Measurements from ENCODE around the gene NAXD.
"Not testable (repeated sequence)": the region's sequence is repeated elsewhere in the genome, so short reads cannot be mapped to it uniquely, and the experiment has no call there.

Gene NAXD

DNA sequence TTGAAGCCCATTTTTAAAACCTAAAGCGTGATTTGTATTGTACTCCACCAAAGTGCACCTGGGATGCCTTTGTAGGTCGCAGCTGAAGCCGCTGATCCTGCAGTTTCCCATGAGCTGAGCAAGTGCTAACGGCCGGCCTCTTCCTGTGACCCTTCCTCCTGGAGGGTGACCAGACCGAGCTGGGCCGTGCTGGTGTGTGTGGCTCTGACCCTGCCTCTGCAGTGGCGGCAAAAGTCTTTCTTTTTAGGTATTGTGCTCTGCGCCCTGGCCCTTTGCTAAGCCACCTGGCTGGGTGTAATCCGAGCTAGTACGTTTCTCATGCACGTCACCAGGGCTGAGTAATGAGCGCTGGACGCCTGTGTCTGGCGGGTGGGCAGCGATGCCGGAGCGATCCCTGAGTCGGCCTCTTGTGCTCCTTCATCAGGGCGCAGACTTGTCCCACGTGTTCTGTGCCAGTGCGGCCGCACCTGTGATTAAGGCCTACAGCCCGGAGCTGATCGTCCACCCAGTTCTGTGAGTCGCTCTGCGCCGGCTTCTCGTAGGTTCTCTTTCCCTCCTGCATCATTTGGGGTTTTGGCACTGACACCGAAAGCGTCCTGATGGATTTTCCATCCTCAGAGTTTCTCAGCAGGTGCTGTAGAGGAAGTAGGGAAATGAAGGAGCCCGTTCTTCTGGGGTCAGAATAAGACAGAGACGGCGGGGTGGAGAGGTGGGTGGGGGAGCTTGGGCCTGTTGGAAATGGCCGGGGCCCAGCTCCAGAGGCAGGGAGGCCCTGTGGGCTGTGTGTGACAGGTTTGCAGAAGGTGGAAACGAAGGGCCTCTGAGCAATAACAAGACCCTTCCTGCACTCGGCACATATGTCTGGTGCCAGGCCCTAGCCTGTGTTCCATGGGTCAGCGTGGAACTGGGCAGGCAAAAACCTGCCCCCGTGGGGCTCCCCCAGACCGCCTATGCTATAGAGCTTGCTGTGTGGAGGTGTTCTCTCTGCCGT is 9.7 kb downstream of the NAXD start:
- no peaks in the 10 kb centered on the region for H3K27me3 ChIP-seq (ENCODE audit: control insufficient read depth, insufficient read depth, low read length)
- no peak overlapping the region for H3K27ac ChIP-seq (ENCODE audit: low read length)
- no peak overlapping the region for H3K9ac ChIP-seq (ENCODE audit: low read length)
- no peaks in the 10 kb centered on the region for H3K4me1 ChIP-seq (ENCODE audit: control insufficient read depth, low read depth, low read length)
- no peaks in the 10 kb centered on the region for H3K9me3 ChIP-seq (ENCODE audit: control insufficient read depth, low read depth, low read length)
- H3K36me3 ChIP-seq (ENCODE audit: control insufficient read depth, low read depth, low read length) = peaks cover 11% of the 10 kb centered on the region
- H3K4me3 ChIP-seq (ENCODE audit: low read length) = no peak overlapping the region

DNA sequence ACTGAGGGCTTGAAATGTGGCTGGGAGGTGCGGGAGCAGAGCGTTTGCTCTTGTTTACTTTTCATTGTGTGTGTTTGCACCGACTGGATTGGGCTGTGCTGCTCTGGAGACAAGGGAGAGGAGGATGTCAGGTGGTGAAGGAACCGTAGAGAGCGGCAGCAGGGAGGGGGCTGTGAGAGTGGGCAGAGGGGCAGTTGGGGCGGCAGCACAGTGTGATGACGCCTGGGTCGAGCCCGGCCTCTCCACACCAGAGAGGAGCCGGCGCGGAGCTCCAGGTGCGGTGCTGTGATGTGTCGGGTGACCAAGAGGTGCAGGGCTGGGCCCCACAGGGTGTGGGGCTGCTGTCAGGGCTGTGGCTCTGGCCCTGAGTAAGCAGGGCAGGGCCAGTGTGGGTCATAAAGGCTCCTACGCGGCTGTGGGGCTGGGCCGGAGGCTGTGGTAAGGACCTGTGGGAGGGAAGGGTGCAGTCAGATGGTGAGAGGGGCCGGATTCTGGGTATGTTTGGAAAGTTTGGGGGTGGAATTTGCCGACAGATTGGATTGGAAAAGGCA is 10.5 kb downstream of the NAXD start:
- Histone ChIP-seq H3K9ac (ENCODE audit: low read length) (no peak overlapping the region), H3K36me3 (ENCODE audit: control insufficient read depth, low read depth, low read length) (peaks cover 12% of the 10 kb centered on the region), H3K4me3 (ENCODE audit: low read length) (no peak overlapping the region), H3K27ac (ENCODE audit: low read length) (no peak overlapping the region), H3K9me3 (ENCODE audit: control insufficient read depth, low read depth, low read length) (no peaks in the 10 kb centered on the region), H3K4me1 (ENCODE audit: control insufficient read depth, low read depth, low read length) (no peaks in the 10 kb centered on the region), H3K27me3 (ENCODE audit: control insufficient read depth, insufficient read depth, low read length) (no peaks in the 10 kb centered on the region)

DNA sequence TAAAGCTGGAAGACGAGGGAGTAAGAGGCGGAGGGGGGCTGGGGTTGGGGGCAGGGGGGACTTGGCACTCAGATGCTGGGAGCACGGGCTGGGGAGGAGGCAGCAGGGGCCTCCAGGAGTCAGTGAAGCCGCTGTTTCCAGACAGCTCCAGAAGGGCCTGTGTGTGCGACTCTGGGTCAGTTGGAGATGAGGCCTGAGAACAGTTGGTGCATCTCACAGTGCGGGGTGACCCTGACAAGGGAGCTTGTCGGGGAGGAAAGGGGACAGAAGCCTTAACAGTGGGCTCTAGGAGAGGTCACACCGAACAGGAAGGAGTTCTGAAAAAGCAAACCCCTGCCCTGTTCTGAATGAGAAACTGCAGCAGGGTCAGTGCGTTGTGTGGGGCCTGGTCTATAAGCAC is 11.2 kb downstream of the NAXD start:
- Histone ChIP-seq H3K9ac (ENCODE audit: low read length) (no peak overlapping the region), H3K27ac (ENCODE audit: low read length) (no peak overlapping the region), H3K9me3 (ENCODE audit: control insufficient read depth, low read depth, low read length) (no peaks in the 10 kb centered on the region), H3K36me3 (ENCODE audit: control insufficient read depth, low read depth, low read length) (peaks cover 17% of the 10 kb centered on the region), H3K27me3 (ENCODE audit: control insufficient read depth, insufficient read depth, low read length) (no peaks in the 10 kb centered on the region), H3K4me1 (ENCODE audit: control insufficient read depth, low read depth, low read length) (no peaks in the 10 kb centered on the region), H3K4me3 (ENCODE audit: low read length) (no peak overlapping the region)

DNA sequence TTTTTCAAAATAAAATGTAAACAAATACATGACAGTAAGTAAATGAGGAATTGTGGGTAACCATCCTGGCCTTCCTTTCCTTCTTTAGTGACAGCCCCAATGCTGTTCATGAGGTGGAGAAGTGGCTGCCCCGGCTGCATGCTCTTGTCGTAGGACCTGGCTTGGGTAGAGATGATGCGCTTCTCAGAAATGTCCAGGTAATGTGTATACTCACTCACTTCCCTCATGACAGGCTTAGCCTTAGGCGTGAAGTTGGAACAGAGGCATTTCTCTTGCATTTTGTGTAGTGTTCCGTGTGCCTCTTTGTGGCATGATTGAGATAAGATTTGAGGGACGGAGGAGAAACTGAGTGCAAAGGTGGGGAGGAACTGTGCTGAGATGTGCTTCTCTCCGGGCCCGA is 12.0 kb downstream of the NAXD start:
- Histone ChIP-seq H3K27ac (ENCODE audit: low read length) (no peak overlapping the region), H3K9me3 (ENCODE audit: control insufficient read depth, low read depth, low read length) (no peaks in the 10 kb centered on the region), H3K4me1 (ENCODE audit: control insufficient read depth, low read depth, low read length) (no peaks in the 10 kb centered on the region), H3K36me3 (ENCODE audit: control insufficient read depth, low read depth, low read length) (peaks cover 14% of the 10 kb centered on the region), H3K4me3 (ENCODE audit: low read length) (no peak overlapping the region), H3K27me3 (ENCODE audit: control insufficient read depth, insufficient read depth, low read length) (no peaks in the 10 kb centered on the region), H3K9ac (ENCODE audit: low read length) (no peak overlapping the region)

DNA sequence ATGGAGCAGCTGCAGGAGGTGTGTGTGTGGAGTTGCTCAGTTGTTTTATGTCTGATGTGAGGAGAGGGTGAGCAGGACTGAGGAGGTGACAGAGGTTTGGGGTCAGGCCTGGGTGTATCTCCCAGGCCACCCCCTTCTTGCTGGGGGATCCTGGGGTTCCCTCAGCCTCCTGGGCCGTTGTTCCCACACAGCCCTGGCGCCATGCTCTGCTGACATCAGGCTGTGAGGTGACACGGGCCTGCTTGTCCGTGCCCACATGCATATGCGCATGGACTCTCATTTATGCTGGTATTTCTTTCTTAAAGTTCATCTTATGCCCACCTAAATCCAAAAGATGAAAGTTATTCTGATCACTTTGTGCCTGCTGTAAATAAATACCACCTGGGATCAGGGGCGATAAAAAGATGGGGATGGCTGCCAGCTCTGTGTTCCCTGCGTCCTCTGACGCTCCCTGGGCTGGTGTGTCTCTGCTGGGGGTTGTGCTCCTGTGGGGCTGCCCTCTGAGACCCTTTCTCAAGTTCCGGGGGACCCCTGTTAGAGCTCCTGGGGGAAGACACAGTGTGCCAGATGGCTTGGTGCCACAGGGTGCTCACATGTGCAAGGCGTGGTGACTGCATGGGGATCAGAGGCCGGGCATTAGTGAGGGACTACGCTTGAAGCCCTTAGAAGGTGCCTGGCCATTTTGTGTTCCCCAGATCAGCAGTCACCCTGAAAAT is 12.6 kb downstream of the NAXD start:
- H3K9me3 ChIP-seq (ENCODE audit: control insufficient read depth, low read depth, low read length) = no peaks in the 10 kb centered on the region
- no peaks in the 10 kb centered on the region for H3K27me3 ChIP-seq (ENCODE audit: control insufficient read depth, insufficient read depth, low read length)
- H3K4me3 ChIP-seq (ENCODE audit: low read length) = no peak overlapping the region
- no peak overlapping the region for H3K9ac ChIP-seq (ENCODE audit: low read length)
- no peak overlapping the region for H3K27ac ChIP-seq (ENCODE audit: low read length)
- no peaks in the 10 kb centered on the region for H3K4me1 ChIP-seq (ENCODE audit: control insufficient read depth, low read depth, low read length)
- peaks cover 11% of the 10 kb centered on the region for H3K36me3 ChIP-seq (ENCODE audit: control insufficient read depth, low read depth, low read length)

DNA sequence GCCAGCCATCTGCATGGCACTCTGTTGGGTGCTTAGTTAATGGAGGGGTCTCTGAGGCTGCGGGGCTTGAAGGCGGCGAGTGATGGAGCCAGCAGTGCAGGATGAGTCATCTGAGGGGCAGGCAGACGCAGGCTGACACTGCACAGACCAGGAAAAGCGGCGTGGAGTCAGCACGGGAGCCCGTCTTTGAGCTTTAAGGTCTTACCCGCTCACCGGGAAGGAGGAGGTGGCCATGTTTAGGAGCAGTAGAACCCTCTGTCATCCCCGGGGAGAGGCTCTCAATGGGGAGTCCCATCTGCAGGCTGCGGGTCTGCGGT is 13.1 kb downstream of the NAXD start:
- Histone ChIP-seq H3K27me3 (ENCODE audit: control insufficient read depth, insufficient read depth, low read length) (no peaks in the 10 kb centered on the region), H3K4me3 (ENCODE audit: low read length) (no peak overlapping the region), H3K9ac (ENCODE audit: low read length) (no peak overlapping the region), H3K9me3 (ENCODE audit: control insufficient read depth, low read depth, low read length) (no peaks in the 10 kb centered on the region), H3K4me1 (ENCODE audit: control insufficient read depth, low read depth, low read length) (no peaks in the 10 kb centered on the region), H3K36me3 (ENCODE audit: control insufficient read depth, low read depth, low read length) (peaks cover 11% of the 10 kb centered on the region), H3K27ac (ENCODE audit: low read length) (no peak overlapping the region)

DNA sequence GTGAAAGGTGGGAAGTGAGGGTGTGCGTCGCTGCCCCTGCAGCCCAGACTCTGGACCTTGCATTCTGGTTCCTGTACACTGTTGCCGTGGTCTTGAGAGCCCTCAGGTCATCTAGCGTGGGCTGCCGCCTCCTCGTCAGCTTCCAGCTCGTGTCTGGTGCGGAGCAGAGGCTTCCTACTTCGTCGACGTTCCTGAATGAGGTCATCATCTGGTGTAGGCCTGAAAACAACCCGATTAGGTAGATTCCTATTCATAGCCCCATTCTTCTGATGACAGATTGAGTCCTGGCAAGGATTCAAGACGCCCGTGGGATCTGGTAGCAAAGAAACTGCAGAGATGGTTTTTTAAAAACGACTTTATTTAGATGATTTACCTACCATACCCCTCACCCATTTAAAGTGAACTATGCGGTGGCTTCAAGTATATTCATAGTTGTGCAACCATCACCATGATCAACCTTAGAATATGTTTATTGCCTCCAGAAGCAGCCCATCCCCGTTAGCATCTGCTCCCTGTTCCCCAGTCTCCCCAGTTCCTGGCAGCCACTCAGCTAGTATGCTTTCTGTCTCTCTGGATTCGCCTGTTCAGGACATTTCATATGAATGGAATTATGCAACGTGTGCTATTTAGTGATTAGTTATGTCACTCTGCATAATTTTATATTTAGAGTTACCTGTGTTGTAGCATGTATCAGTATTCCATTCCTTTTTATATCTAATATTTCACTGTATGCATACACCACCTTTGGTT is 13.8 kb downstream of the NAXD start:
- H3K9me3 ChIP-seq (ENCODE audit: control insufficient read depth, low read depth, low read length) = no peaks in the 10 kb centered on the region
- peaks cover 11% of the 10 kb centered on the region for H3K36me3 ChIP-seq (ENCODE audit: control insufficient read depth, low read depth, low read length)

DNA sequence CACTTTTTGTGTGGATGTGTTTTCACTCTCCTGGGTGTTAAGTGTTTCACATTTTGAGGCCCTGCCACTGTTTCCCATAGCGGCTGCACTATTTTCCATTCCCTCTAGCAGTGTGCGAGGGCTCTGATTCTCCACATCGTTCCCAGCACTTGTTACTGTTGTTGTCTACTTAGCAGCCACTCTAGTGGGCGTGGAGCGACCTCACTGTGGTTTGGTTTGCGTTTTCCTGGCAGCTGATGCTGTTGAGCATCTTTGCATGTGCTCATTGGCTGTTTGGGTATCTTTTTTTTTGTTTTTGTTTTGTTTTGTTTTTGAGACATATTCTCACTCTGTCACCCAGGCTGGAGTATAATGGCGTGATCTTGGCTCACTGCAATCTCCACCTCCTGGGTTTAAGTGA is 14.4 kb downstream of the NAXD start:
- H3K4me1 ChIP-seq (ENCODE audit: control insufficient read depth, low read depth, low read length) = no peaks in the 10 kb centered on the region
- H3K4me3 ChIP-seq (ENCODE audit: low read length) = no peak overlapping the region
- no peaks in the 10 kb centered on the region for H3K9me3 ChIP-seq (ENCODE audit: control insufficient read depth, low read depth, low read length)
- no peak overlapping the region for H3K9ac ChIP-seq (ENCODE audit: low read length)
- peaks cover 12% of the 10 kb centered on the region for H3K36me3 ChIP-seq (ENCODE audit: control insufficient read depth, low read depth, low read length)
- no peak overlapping the region for H3K27ac ChIP-seq (ENCODE audit: low read length)
- H3K27me3 ChIP-seq (ENCODE audit: control insufficient read depth, insufficient read depth, low read length) = no peaks in the 10 kb centered on the region

More for the DNA sequence above, 13.8 kb downstream of the NAXD start:
- no peak overlapping the region for H3K4me3 ChIP-seq (ENCODE audit: low read length)
- no peak overlapping the region for H3K9ac ChIP-seq (ENCODE audit: low read length)
- H3K27me3 ChIP-seq (ENCODE audit: control insufficient read depth, insufficient read depth, low read length) = no peaks in the 10 kb centered on the region
- no peaks in the 10 kb centered on the region for H3K4me1 ChIP-seq (ENCODE audit: control insufficient read depth, low read depth, low read length)
- no peak overlapping the region for H3K27ac ChIP-seq (ENCODE audit: low read length)

DNA sequence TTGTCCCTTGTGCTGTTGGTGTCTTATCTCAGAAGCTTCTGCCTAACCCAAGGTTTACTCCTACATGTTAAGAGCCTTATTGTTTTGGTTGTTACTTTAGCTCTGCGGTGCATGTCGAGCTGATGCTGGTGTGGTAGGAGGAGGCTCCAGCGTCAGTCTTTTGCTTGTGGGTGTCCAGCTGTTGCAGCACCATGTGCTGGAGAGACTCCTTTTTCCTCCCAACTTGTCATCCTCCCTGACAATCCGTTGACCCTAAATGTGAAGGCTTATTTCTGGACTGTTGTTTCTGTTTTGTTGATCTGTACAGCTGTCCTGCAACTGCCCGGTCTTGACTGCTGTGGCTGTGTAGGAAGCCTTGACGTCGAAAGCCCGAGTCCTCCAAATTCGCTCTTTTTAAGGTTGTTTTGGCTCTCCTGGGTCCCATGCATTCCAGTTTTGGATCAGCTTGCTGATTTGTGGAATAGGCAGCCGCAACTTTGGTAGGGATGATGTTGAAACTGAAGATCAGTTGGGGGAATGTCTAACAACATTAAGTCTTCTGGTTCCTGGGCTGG is 15.3 kb downstream of the NAXD start:
- H3K9me3 ChIP-seq (ENCODE audit: control insufficient read depth, low read depth, low read length) = no peaks in the 10 kb centered on the region
- H3K36me3 ChIP-seq (ENCODE audit: control insufficient read depth, low read depth, low read length) = peaks cover 17% of the 10 kb centered on the region
- H3K9ac ChIP-seq (ENCODE audit: low read length) = no peak overlapping the region
- no peaks in the 10 kb centered on the region for H3K27me3 ChIP-seq (ENCODE audit: control insufficient read depth, insufficient read depth, low read length)
- no peaks in the 10 kb centered on the region for H3K4me1 ChIP-seq (ENCODE audit: control insufficient read depth, low read depth, low read length)
- no peak overlapping the region for H3K4me3 ChIP-seq (ENCODE audit: low read length)
- H3K27ac ChIP-seq (ENCODE audit: low read length) = no peak overlapping the region

DNA sequence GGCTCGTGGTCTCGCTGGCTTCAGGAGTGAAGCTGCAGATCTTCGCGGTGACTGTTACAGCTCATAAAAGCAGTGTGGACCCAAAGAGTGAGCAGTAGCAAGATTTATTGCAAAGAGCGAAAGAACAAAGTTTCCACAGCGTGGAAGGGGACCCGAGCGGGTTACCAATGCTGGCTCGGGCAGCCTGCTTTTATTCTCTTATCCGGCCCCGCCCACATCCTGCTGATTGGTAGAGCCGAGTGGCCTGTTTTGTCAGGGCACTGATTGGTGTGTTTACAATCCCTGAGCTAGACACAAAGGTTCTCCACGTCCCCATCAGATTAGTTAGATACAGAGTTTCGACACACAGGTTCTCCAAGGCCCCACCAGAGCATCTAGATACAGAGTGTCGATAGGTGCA is 16.9 kb downstream of the NAXD start:
- H3K4me1 ChIP-seq (ENCODE audit: control insufficient read depth, low read depth, low read length); H3K9ac ChIP-seq (ENCODE audit: low read length); H3K4me3 ChIP-seq (ENCODE audit: low read length); H3K9me3 ChIP-seq (ENCODE audit: control insufficient read depth, low read depth, low read length); H3K27ac ChIP-seq (ENCODE audit: low read length); H3K27me3 ChIP-seq (ENCODE audit: control insufficient read depth, insufficient read depth, low read length): not testable (repeated sequence)
- peaks cover 29% of the 10 kb centered on the region for H3K36me3 ChIP-seq (ENCODE audit: control insufficient read depth, low read depth, low read length)

DNA sequence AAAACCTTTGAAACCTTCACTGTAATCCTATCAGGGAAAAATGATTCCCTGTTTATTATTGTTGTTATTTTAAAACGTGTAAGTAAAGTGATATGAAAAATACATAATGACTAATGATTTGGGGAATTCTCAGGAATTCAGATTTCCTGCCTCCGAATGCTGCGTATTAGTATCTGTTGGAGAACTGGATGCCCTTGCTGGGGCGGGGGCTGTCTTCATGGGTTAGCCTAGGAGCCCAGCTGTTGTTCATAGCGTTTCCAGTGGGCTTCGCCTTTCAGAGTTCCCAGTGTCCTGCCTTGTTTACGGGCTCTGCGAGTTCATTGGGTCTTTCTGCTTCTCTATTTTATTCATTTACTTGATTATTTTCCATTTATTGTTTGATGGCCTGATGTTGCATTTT is 18.4 kb downstream of the NAXD start:
- Histone ChIP-seq H3K36me3 (ENCODE audit: control insufficient read depth, low read depth, low read length) (peaks cover 36% of the 10 kb centered on the region), H3K27me3 (ENCODE audit: control insufficient read depth, insufficient read depth, low read length) (no peaks in the 10 kb centered on the region), H3K27ac (ENCODE audit: low read length) (no peak overlapping the region), H3K9ac (ENCODE audit: low read length) (no peak overlapping the region), H3K9me3 (ENCODE audit: control insufficient read depth, low read depth, low read length) (no peaks in the 10 kb centered on the region), H3K4me1 (ENCODE audit: control insufficient read depth, low read depth, low read length) (no peaks in the 10 kb centered on the region), H3K4me3 (ENCODE audit: low read length) (no peak overlapping the region)
